ENCODE measurements around the gene GOLGA6L26.
"Not testable (repeated sequence)": the region's sequence is repeated elsewhere in the genome, so short reads cannot be mapped to it uniquely, and the experiment has no call there.

DNA sequence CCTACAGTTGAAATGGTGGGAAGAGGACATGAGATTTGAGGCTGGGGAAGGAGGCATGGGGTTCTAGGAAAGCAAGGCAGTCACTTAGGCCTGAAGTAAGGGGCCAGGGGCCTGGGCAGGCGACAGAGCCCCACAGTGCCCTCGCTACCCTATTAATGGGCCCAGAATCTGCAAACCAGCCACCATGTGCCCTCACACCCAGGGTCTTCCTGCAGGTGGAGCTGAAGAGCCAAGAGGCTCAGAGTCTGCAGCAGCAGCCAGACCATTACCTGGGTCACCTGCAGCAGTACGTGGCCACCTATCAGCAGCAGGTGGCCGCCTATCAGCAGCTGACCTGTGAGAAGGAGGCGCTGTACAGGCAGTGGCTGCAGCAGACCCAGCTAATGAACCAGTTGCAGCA is 28.6 kb upstream of the GOLGA6L26 start:
- TF ChIP-seq, protein P1, sequence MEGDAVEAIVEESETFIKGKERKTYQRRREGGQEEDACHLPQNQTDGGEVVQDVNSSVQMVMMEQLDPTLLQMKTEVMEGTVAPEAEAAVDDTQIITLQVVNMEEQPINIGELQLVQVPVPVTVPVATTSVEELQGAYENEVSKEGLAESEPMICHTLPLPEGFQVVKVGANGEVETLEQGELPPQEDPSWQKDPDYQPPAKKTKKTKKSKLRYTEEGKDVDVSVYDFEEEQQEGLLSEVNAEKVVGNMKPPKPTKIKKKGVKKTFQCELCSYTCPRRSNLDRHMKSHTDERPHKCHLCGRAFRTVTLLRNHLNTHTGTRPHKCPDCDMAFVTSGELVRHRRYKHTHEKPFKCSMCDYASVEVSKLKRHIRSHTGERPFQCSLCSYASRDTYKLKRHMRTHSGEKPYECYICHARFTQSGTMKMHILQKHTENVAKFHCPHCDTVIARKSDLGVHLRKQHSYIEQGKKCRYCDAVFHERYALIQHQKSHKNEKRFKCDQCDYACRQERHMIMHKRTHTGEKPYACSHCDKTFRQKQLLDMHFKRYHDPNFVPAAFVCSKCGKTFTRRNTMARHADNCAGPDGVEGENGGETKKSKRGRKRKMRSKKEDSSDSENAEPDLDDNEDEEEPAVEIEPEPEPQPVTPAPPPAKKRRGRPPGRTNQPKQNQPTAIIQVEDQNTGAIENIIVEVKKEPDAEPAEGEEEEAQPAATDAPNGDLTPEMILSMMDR (IDR thresholded peaks at IDR 0.05 in 8 of 11, conservative IDR thresholded peaks at IDR 0.05 in 3 of 11): not testable (repeated sequence)
- not testable (repeated sequence) for TF ChIP-seq POLR2AphosphoS5, POLR2A (IDR thresholded peaks at IDR 0.05)
